IMR-90 (cell line): ENCODE results near the gene KBTBD13. TPM values are rescaled to one million over a fixed set of nuclear protein-coding genes. Genes with fewer than 3 reads are reported as not detected.
A peak's percentile ranks its signal among the peaks of the same experiment; 100 is the strongest.

Experiments
- ATAC-seq: fragments of 200-7000 bp; cut with Tn5 transposase; 2 replicates; pipeline ENCODE4 v1.9.1; 2020; ENCODE audit warnings: low read depth, mild to moderate bottlenecking, moderate library complexity
- BruUV-seq: library from RNA; stranded (reverse); fragments of 400-500 nt; replicated peaks from 2 replicates; lab custom pipeline; 2021; lab: Mats Ljungman, UMichigan
- CTCF ChIA-PET: fragments of 300-600 bp; formaldehyde crosslinking; extraction: SDS; loops from one replicate; lab custom pipeline; 2021; ENCODE audit warnings: antibody characterized with exemption; lab: Yijun Ruan, JAX
- POLR2A ChIA-PET: fragments of 300-600 bp; sonication (Branson Sonifier 250); formaldehyde crosslinking; loops from one replicate; lab custom pipeline; 2022; ENCODE audit warnings: antibody characterized with exemption; ENCODE audit not compliant: unreplicated experiment; lab: Charles Lee
- DNase-seq: peaks from one replicate; pipeline ENCODE4 v3.0.0; 2013
- H2AFZ ChIP-seq: replicated peaks from 2 replicates; pipeline ENCODE3; 2013; ENCODE audit warnings: low read length, mild to moderate bottlenecking; ENCODE audit not compliant: poor library complexity
- H2AK5ac ChIP-seq: 2 replicates; pipeline ENCODE4 v1.6.1; 2013; ENCODE audit warnings: low read depth, low read length, inconsistent platforms
- H2AK9ac ChIP-seq: replicated peaks from 2 replicates; pipeline ENCODE3; 2013; ENCODE audit warnings: mild to moderate bottlenecking, low read depth, low read length, moderate library complexity; ENCODE audit not compliant: poor library complexity
- H2BK120ac ChIP-seq: 2 replicates; pipeline ENCODE4 v1.6.1; 2013; ENCODE audit warnings: low read depth, low read length, inconsistent platforms
- H2BK15ac ChIP-seq: 3 replicates; pipeline ENCODE4 v1.6.1; 2013; ENCODE audit warnings: low read depth, low read length, inconsistent platforms
- H2BK20ac ChIP-seq: 2 replicates; pipeline ENCODE4 v1.6.1; 2013; ENCODE audit warnings: low read depth, mild to moderate bottlenecking, inconsistent platforms, low read length, moderate library complexity
- H2BK5ac ChIP-seq: 2 replicates; pipeline ENCODE4 v1.6.1; 2013; ENCODE audit warnings: mild to moderate bottlenecking, low read depth, low read length, inconsistent platforms; ENCODE audit not compliant: poor library complexity, severe bottlenecking
- H3K14ac ChIP-seq: replicated peaks from 2 replicates; pipeline ENCODE4 v1.6.1; 2013; ENCODE audit warnings: low read depth, low read length, inconsistent platforms
- H3K18ac ChIP-seq: 2 replicates; pipeline ENCODE4 v1.6.1; 2013; ENCODE audit warnings: low read depth, low read length, control low read depth
- H3K23ac ChIP-seq: 2 replicates; pipeline ENCODE4 v1.6.1; 2013; ENCODE audit warnings: low read depth, low read length, inconsistent platforms
- H3K27ac ChIP-seq: 2 replicates; pipeline ENCODE4 v1.5.1; 2013; ENCODE audit warnings: mild to moderate bottlenecking, control low read depth, low read length; ENCODE audit not compliant: insufficient read depth
- H3K27me3 ChIP-seq: 2 replicates; pipeline ENCODE4 v1.6.1; 2013; ENCODE audit warnings: low read length; ENCODE audit not compliant: control insufficient read depth, insufficient read depth
- H3K36me3 ChIP-seq: 2 replicates; pipeline ENCODE4 v1.6.1; 2013; ENCODE audit warnings: low read length, mixed read lengths; ENCODE audit not compliant: control insufficient read depth, insufficient read depth
- H3K4ac ChIP-seq: 2 replicates; pipeline ENCODE4 v1.6.1; 2013; ENCODE audit warnings: low read depth, low read length, inconsistent platforms
- H3K4me1 ChIP-seq: 2 replicates; pipeline ENCODE4 v1.6.1; 2013; ENCODE audit warnings: low read length, mixed read lengths; ENCODE audit not compliant: control insufficient read depth, insufficient read depth
- H3K4me2 ChIP-seq: 2 replicates; pipeline ENCODE4 v1.6.1; 2013; ENCODE audit warnings: low read depth, mild to moderate bottlenecking, control low read depth, low read length, moderate library complexity
- H3K4me3 ChIP-seq: 2 replicates; pipeline ENCODE4 v1.5.1; 2013; ENCODE audit warnings: low read depth, mild to moderate bottlenecking, control low read depth, low read length, moderate library complexity; ENCODE audit not compliant: insufficient read depth
- H3K56ac ChIP-seq: 2 replicates; pipeline ENCODE4 v1.6.1; 2013; ENCODE audit warnings: low read length, inconsistent platforms; ENCODE audit not compliant: insufficient read depth; ENCODE audit errors: extremely low read depth
- H3K79me1 ChIP-seq, 2 experiments: 2 replicates each; pipeline ENCODE4 v1.6.1; 2013; ENCODE audit warnings: low read length in 2 of 2, inconsistent platforms in 1 of 2, low read depth in 1 of 2
- H3K9ac ChIP-seq: 2 replicates; pipeline ENCODE4 v1.6.1; 2013; ENCODE audit warnings: low read depth, low read length, control low read depth
- H3K9me1 ChIP-seq: 2 replicates; pipeline ENCODE4 v1.6.1; 2013; ENCODE audit warnings: low read length, inconsistent platforms; ENCODE audit not compliant: insufficient read depth
- H3K9me3 ChIP-seq: 2 replicates; pipeline ENCODE4 v1.6.1; 2013; ENCODE audit warnings: low read length; ENCODE audit not compliant: control insufficient read depth, insufficient read depth
- H4K20me1 ChIP-seq: 2 replicates; pipeline ENCODE4 v1.6.1; 2013; ENCODE audit warnings: low read length, inconsistent platforms; ENCODE audit not compliant: insufficient read depth
- H4K5ac ChIP-seq: 2 replicates; pipeline ENCODE4 v1.6.1; 2013; ENCODE audit warnings: mild to moderate bottlenecking, low read depth, low read length, control low read depth
- H4K8ac ChIP-seq, 2 experiments: 2 replicates each; pipeline ENCODE4 v1.6.1; 2013; ENCODE audit warnings: low read depth in 2 of 2, low read length in 2 of 2, control low read depth in 1 of 2, inconsistent platforms in 1 of 2
- H4K91ac ChIP-seq: 2 replicates; pipeline ENCODE4 v1.6.1; 2013; ENCODE audit warnings: low read depth, low read length, inconsistent platforms; ENCODE audit not compliant: insufficient read depth
- CTCF ChIP-seq: conservative IDR thresholded peaks from 2 replicates; pipeline ENCODE4 v1.5.1; 2012; ENCODE audit warnings: mild to moderate bottlenecking, low read depth, low read length, improper control_type of control experiment
- MAFK ChIP-seq: IDR thresholded peaks from 2 replicates; pipeline ENCODE4 v1.6.1; 2012; ENCODE audit warnings: low read depth, low read length, improper control_type of control experiment
- MAZ ChIP-seq: IDR thresholded peaks from 2 replicates; pipeline ENCODE4 v1.6.1; 2012; ENCODE audit warnings: low read depth, mild to moderate bottlenecking, low read length, improper control_type of control experiment, moderate library complexity, borderline replicate concordance
- POLR2A ChIP-seq: IDR thresholded peaks from 2 replicates; pipeline ENCODE4 v1.6.1; 2012; ENCODE audit warnings: mild to moderate bottlenecking, low read depth, low read length
- RAD21 ChIP-seq: IDR thresholded peaks from 2 replicates; pipeline ENCODE4 v1.6.1; 2012; ENCODE audit warnings: low read length, improper control_type of control experiment
- RFX5 ChIP-seq: IDR thresholded peaks from 2 replicates; pipeline ENCODE4 v1.8.0; 2012; ENCODE audit warnings: low read depth, mild to moderate bottlenecking, low read length, moderate library complexity
- SMC3 ChIP-seq: fragments of 150-350 bp; IDR thresholded peaks from 2 replicates; pipeline ENCODE4 v1.6.1; 2016; ENCODE audit warnings: low read depth, mild to moderate bottlenecking, antibody characterized with exemption, low read length, moderate library complexity
- WGBS, 2 experiments: methylation state at CpG; one replicate each; pipeline versions ENCODE4 v1.1.5 to v1.1.7; 2013; ENCODE audit warnings: missing lambda C conversion rate in 2 of 2; ENCODE audit not compliant: insufficient read length in 1 of 2; ENCODE audit errors: extremely low coverage in 2 of 2; 5-methylcytosine and 5-hydroxymethylcytosine counted together
- dilution Hi-C: fragments of 300-500 bp; cut with HindIII; formaldehyde crosslinking; loops from one replicate; pipeline ENCODE4 v1.14.3; 2018; ENCODE audit warnings: low sequenced_read_pairs; ENCODE audit not compliant: unreplicated experiment
- in situ Hi-C: fragments of 300-500 bp; cut with MboI; formaldehyde crosslinking; loops from 3 replicates; pipeline ENCODE4 v1.14.3; 2019; ENCODE audit warnings: low sequenced_read_pairs, inconsistent platforms, mixed read lengths
- intact Hi-C: fragments of 100-400 bp; cut with micrococcal nuclease; formaldehyde crosslinking; loops from 2 replicates; pipeline ENCODE4 v1.10.0; 2022
- polyA plus RNA-seq, 3 experiments: library from polyadenylated mRNA; depleted of rRNA; stranded (reverse); fragments of >200 nt; gene quantifications; 2 replicates each; pipeline ENCODE4 v1.2.3, GENCODE V29; 2012; ENCODE audit warnings: low replicate concordance in 1 of 3
- total RNA-seq: library from RNA; depleted of rRNA; stranded (reverse); fragments of >200 nt; gene quantifications from 2 replicates; pipeline ENCODE4 v1.2.3, GENCODE V29; 2012

KBTBD13 gene
- total and polyA plus RNA-seq, 2 of the 4 experiments (the other 2 are of a cell fraction), result not detected

GRCh38 chr15:65085990-65086679 is 9.6 kb downstream of the KBTBD13 start:
- peak; percentile 16 for DNase-seq
- CTCF ChIA-PET, result interaction anchor here (0.8 to 4.4 kb wide), 3 partner anchors 25 to 71 kb away, joined by 3 to 74 read pairs (median 3); no protein-coding TSS in a partner anchor

More at GRCh38 chr15:65085990-65086679, 9.6 kb downstream of the KBTBD13 start:
- Histone ChIP-seq H3K4me2 (no peak overlapping the region), H3K79me1 (no peaks in the 10 kb centered on the region), H2AK9ac (no peak overlapping the region), H3K9me3 (no peaks in the 10 kb centered on the region), H2AFZ (no peak overlapping the region), H3K27me3 (peaks cover 40% of the 10 kb centered on the region), H3K56ac (no peak overlapping the region), H2BK5ac (no peak overlapping the region), H4K20me1 (no peaks in the 10 kb centered on the region; the same call in none of the 2 replicates), H2BK20ac (no peak overlapping the region), H3K4me3 (no peak overlapping the region), H3K9ac (no peak overlapping the region), H4K8ac (no peak overlapping the region), H3K9me1 (no peaks in the 10 kb centered on the region), H3K23ac (no peak overlapping the region), H2BK15ac (no peak overlapping the region), H3K4me1 (peaks cover 36% of the 10 kb centered on the region), H3K36me3 (no peaks in the 10 kb centered on the region), H2BK120ac (no peak overlapping the region), H3K27ac (no peak overlapping the region), H3K4ac (no peak overlapping the region), H4K5ac (no peak overlapping the region), H3K18ac (no peak overlapping the region), H4K91ac (no peak overlapping the region), H3K14ac (no peak overlapping the region), H2AK5ac (peak overlapping the region; percentile 38; the same call in 1 of the 2 replicates)
- no peak for ATAC-seq
- intact Hi-C loops (no loop called here), dilution Hi-C loops (no loop called here), in situ Hi-C loops (loop anchor here (5.0 to 10.0 kb wide), 2 partner anchors 34 to 51 kb away; no protein-coding TSS in a partner anchor)
- POLR2A ChIA-PET, result interaction anchor here (0.6 kb wide), 1 partner anchor 33 kb away, joined by 6 read pairs; no protein-coding TSS in a partner anchor
- 100% methylated on average over 1 of the region's 6 CpGs; no CpG with 5 or more reads in 1 of the 2 experiments for WGBS, 2 experiments
- TF ChIP-seq MAFK (no peak), SMC3 (peak; percentile 32; the same call in 1 of the 2 replicates), MAZ (no peak), RAD21 (peak; percentile 40), RFX5 (no peak), CTCF (peak; percentile 45), POLR2A (no peak)
- no TSS peak for BruUV-seq
